BLaER1 treated with 17β-estradiol and CSF1 and Interleukin-3, amounts not matched to agents 10 nM and 100 nM (cell line): ENCODE data around the gene MED9.

Source experiments
- H3K27ac ChIP-seq, 11 experiments: shearing (Covaris generic); formaldehyde crosslinking; 2 replicates each; pipeline ENCODE4 v1.8.1; 2022
- H3K27me3 ChIP-seq, 11 experiments: shearing (Covaris generic); formaldehyde crosslinking; 2 replicates each; pipeline ENCODE4 v1.8.1; 2022
- H3K36me3 ChIP-seq, 11 experiments: shearing (Covaris generic); formaldehyde crosslinking; 2 replicates each; pipeline ENCODE4 v1.8.1; 2022
- H3K4me1 ChIP-seq, 10 experiments: shearing (Covaris generic); formaldehyde crosslinking; 2 replicates each; pipeline ENCODE4 v1.8.1; 2022
- H3K4me2 ChIP-seq, 11 experiments: shearing (Covaris generic); formaldehyde crosslinking; 2 replicates each; pipeline ENCODE4 v1.8.1; 2022
- H3K4me3 ChIP-seq, 10 experiments: shearing (Covaris generic); formaldehyde crosslinking; 2 replicates each; pipeline ENCODE4 v1.8.1; 2022
- H3K9ac ChIP-seq, 11 experiments: shearing (Covaris generic); formaldehyde crosslinking; 2 replicates each; pipeline ENCODE4 v1.8.1; 2022
- H3K9me3 ChIP-seq, 11 experiments: shearing (Covaris generic); formaldehyde crosslinking; replicated peaks in 1 of 11; 2 replicates each; pipeline ENCODE4 v1.8.1; 2022
- H4K20me1 ChIP-seq, 11 experiments: shearing (Covaris generic); formaldehyde crosslinking; 2 replicates each; pipeline ENCODE4 v1.8.1; 2022
- Cebpa-rat ChIP-seq, 11 experiments: shearing (Covaris generic); IDR thresholded peaks; 2 replicates each; pipeline ENCODE4 v1.8.1; 2022

MED9 gene

DNA sequence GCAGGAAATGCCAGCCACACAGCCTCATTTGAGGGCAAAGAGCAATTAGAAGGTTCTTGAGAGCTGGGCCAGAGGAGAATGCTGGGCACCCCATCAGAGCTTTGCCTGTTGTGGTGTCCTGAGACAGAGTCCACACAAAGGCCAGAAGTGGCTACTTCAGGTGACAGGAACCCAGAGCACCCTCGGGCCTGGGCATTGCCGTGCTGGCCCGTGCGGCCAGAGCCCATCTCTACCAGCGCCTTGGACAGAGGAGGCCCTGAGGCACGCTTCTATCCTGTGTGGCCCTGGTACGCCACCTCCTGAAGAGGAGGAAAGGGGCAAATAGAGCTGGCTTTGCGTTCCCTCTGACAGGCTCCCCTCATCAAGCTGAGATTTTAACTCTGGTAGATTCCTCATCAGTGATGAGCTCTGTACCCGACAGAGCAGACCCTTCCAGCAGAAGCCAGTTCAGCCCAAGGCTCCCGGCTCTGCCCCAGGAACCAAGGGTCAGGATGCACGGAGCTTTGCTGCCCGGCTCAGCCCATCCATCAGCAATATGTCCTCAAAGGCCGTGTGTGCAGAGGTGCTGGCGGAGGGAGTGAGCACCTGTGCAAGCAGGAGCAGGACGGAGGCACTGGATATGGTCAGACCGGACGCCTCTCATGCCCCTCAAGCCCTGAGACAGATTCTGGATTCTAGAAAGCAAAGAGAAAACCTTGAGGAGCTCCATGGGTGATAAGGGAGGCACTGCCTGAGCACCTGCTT lies 22.8 kb downstream of the MED9 start:
- peaks cover 16 to 20% (median 20%) of the 10 kb centered on the region in 11 experiments for H3K27me3 ChIP-seq
- H3K4me2 ChIP-seq = peak overlapping the region in 2 of 11 experiments; percentile 12 to 24; a peak in 1 of 22 replicates
- peaks cover 19 to 71% (median 57%) of the 10 kb centered on the region in 10 experiments for H3K4me1 ChIP-seq
- H3K9me3 ChIP-seq = no peaks in the 10 kb centered on the region
- no peak overlapping the region for H3K9ac ChIP-seq
- H4K20me1 ChIP-seq = peaks cover 0 to 27% (median 10%) of the 10 kb centered on the region in 11 experiments; a peak in 12 of 22 replicates
- TF ChIP-seq Cebpa-rat (IDR thresholded peaks at IDR 0.05) = no peak
- no peak overlapping the region for H3K4me3 ChIP-seq
- no peak overlapping the region for H3K27ac ChIP-seq
- no peaks in the 10 kb centered on the region for H3K36me3 ChIP-seq

DNA sequence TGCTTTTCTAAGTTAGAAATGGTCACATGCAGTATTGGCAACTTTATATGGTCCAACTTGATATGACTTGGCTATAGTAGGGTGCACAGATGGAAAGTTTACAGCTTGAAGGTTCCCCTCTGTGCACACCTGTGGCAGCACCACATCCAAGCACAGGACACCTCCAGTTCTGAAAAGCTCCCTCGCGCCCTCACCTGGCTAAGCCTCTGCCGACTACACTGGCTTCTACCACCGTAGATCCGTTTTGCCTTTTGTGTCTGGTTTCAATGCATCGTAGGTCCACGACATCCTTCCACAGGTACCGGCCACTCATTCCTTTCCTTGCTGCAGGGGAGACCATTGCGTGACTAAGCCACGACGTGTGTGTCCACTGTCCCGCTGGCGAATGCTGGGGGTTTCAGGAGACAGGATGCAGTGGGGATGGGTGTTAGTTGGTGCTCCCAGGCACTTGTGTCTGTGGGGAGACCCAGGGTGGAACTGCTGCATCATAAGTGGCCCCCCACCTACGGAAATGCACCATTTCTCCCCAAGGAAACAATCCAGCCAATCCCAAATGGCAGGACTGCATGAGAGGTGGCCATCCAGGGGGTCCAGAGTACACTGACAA lies 24.3 kb downstream of the MED9 start:
- H3K27ac ChIP-seq = no peak overlapping the region
- H3K9me3 ChIP-seq = no peaks in the 10 kb centered on the region
- no peak for TF ChIP-seq Cebpa-rat (IDR thresholded peaks at IDR 0.05)
- peaks cover 0 to 12% (median 0%) of the 10 kb centered on the region in 11 experiments; a peak in 4 of 22 replicates for H4K20me1 ChIP-seq
- no peak overlapping the region for H3K4me3 ChIP-seq
- H3K9ac ChIP-seq = no peak overlapping the region
- H3K4me1 ChIP-seq = peaks cover 14 to 71% (median 57%) of the 10 kb centered on the region in 10 experiments
- H3K27me3 ChIP-seq = peaks cover 1 to 5% (median 4%) of the 10 kb centered on the region in 11 experiments; a peak in 19 of 22 replicates
- H3K36me3 ChIP-seq = no peaks in the 10 kb centered on the region
- H3K4me2 ChIP-seq = no peak overlapping the region

DNA sequence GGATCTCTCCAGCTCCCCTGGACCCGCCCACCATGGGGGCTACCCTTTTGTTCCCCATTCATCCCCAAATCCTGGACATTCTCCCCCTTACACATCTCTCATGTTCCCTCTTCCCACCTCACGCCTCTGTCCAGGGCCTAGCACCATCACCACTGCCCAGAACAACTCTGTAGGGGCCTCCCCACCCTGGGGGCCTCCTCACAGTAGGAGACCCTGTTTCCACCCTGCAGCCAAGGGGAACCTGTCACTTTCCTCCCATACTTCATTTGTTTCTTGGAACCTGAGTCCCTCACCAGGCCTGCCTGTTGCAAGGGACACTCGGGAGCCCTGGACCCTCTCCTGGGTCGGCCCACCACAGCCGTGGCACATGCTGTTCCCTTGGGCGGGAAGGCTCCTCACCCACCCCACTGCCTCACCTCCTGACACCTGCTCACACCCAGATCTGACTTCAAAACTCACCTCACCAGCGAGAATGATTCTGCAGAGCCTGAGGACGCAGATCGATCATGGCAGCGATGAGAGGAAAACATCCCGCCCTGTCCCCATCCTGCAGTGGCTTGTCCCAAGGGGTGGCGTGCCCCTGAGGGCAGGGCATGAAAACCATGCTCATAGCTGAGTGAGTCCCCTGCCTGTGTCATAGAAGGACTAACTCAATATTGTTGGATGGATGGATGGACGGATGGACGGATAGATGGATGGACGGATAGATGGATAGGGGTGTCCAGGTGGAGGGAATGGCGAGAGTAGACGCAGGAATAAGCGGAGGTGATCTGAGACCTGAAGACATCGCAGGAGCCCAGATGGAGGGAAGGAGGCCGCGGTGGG lies 26.2 kb downstream of the MED9 start:
- H3K36me3 ChIP-seq = no peaks in the 10 kb centered on the region
- no peak for TF ChIP-seq Cebpa-rat (IDR thresholded peaks at IDR 0.05)
- no peak overlapping the region for H3K4me3 ChIP-seq
- no peaks in the 10 kb centered on the region for H3K9me3 ChIP-seq
- peaks cover 0 to 18% (median 0%) of the 10 kb centered on the region in 11 experiments; a peak in 1 of 22 replicates for H4K20me1 ChIP-seq
- H3K4me2 ChIP-seq = peak overlapping the region in 10 of 11 experiments; percentile 43 to 98 (median 92); a peak in 20 of 22 replicates
- no peak overlapping the region for H3K27ac ChIP-seq
- H3K4me1 ChIP-seq = peaks cover 25 to 79% (median 67%) of the 10 kb centered on the region in 10 experiments
- no peaks in the 10 kb centered on the region for H3K27me3 ChIP-seq
- H3K9ac ChIP-seq = peak overlapping the region in 2 of 11 experiments; percentile 14 to 44; a peak in 1 of 22 replicates

DNA sequence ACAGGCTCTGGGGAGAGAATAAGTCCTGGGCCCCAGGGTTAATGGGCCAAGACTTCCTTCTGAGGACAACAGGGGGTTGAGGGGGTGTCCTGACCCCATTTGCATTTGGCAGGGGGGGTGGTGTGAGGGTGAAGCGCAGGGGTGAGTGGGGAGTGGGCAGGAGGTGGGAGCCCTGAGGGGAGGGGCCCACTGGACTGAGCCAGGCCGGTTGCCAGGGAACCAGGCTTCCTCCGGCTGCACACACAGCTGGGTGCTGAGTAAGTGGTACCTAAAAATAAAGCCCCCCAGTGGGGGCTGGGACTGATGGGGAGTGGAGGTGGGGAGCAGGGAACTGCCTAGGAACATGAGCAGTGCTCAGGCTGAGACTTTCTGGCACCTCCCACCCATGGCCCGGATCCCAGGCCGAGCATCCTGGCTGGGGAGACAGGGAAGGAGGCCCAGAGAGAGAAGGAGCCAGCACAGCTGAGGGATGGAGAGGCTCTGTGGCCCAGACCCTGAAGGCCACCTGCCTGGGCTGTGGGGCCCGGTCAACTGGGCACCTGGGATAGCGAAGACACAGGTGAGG lies 26.8 kb downstream of the MED9 start:
- H4K20me1 ChIP-seq = 0 out of 22 replicates have a peak, but pooled peaks cover 0 to 11% (median 0%) of the 10 kb centered on the region in 11 experiments

DNA sequence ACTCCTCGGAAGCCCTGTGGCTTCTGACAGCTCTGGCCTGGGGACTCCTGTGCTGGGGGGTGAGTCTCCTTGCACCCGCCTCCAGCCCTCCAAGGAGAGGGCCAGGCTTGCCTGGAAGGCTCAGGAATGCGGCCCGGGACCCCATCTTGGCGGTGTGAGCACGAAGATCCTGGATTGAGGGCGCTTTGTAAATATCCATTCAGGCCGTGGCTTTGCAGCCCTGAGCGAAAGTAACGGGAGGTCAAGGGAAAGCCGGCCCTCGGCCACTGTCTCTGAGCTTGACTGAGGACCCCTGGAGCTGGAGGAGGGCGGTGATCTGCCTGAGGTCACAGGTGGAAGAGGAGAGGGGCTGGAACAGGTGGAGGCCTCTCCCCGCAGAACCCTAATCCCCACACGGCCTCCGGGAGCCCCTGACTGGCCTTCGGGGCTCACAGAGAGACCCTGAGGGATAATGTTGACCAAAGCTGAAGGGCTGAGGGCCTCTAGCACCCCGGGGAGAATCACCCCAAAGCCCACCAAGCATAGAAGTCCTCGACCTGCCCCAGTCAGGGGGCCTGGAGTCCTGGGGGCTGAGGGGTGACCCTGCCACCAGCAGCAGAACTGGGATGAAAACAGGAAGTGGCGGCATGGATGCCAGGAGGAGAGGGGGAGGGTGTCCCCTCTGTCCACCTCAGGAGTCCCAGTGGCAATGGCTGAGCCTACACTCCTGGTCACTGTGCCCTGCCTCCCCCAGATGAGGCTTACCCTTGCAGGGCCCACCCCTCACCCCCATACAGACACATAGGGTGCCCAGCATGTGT lies 27.7 kb downstream of the MED9 start:
- Histone ChIP-seq H3K4me3 (no peak overlapping the region; a peak in 1 of 20 replicates), H3K9ac (peak overlapping the region in 4 of 11 experiments; percentile 1 to 47 (median 31); a peak in 6 of 22 replicates), H4K20me1 (peaks cover 0 to 9% (median 0%) of the 10 kb centered on the region in 11 experiments; a peak in 1 of 22 replicates), H3K36me3 (no peaks in the 10 kb centered on the region), H3K27me3 (no peaks in the 10 kb centered on the region), H3K4me2 (peak overlapping the region; percentile 34 to 98 (median 92); a peak in 21 of 22 replicates), H3K27ac (peak overlapping the region in 4 of 11 experiments; percentile 2 to 57 (median 8); a peak in 3 of 22 replicates), H3K9me3 (no peaks in the 10 kb centered on the region), H3K4me1 (peaks cover 25 to 80% (median 74%) of the 10 kb centered on the region in 10 experiments)
- no peak for TF ChIP-seq Cebpa-rat (IDR thresholded peaks at IDR 0.05)

More for the DNA sequence above, 26.8 kb downstream of the MED9 start:
- TF ChIP-seq Cebpa-rat (IDR thresholded peaks at IDR 0.05) = no peak
- Histone ChIP-seq H3K27me3 (no peaks in the 10 kb centered on the region), H3K36me3 (no peaks in the 10 kb centered on the region), H3K9ac (peak overlapping the region in 2 of 11 experiments; percentile 14 to 44; a peak in 2 of 22 replicates), H3K4me1 (peaks cover 25 to 79% (median 69%) of the 10 kb centered on the region in 10 experiments), H3K27ac (no peak overlapping the region), H3K4me2 (peak overlapping the region in 10 of 11 experiments; percentile 43 to 98 (median 92); a peak in 19 of 22 replicates), H3K9me3 (no peaks in the 10 kb centered on the region), H3K4me3 (no peak overlapping the region)

DNA sequence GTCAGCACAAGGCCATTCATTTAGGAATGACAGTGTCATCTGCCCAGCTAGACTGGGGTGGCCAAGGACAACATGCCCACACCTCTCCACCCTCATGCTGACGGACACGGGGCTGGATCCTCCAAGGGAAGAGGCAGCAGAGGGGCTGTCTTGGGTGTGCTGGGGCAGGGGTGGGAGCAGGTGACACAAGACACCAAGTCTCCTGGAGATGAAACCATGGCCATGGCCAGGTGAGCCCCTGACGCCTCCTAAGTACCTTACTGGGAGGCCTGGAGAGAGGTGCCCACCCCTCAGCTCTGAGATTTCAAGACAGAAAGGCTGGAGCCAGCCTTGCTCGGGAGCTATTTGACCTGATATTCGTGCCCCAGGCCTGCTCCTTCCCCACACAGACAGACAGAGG lies 28.4 kb downstream of the MED9 start:
- no peak for TF ChIP-seq Cebpa-rat (IDR thresholded peaks at IDR 0.05)
- peaks cover 0 to 9% (median 0%) of the 10 kb centered on the region in 11 experiments; a peak in 1 of 22 replicates for H4K20me1 ChIP-seq
- peak overlapping the region; percentile 34 to 98 (median 92); a peak in 21 of 22 replicates for H3K4me2 ChIP-seq
- H3K9ac ChIP-seq = peak overlapping the region in 4 of 11 experiments; percentile 1 to 71 (median 31); a peak in 4 of 22 replicates
- H3K27me3 ChIP-seq = no peaks in the 10 kb centered on the region
- H3K27ac ChIP-seq = peak overlapping the region in 3 of 11 experiments; percentile 2 to 57 (median 8); a peak in 2 of 22 replicates
- H3K4me3 ChIP-seq = no peak overlapping the region
- H3K4me1 ChIP-seq = peaks cover 30 to 82% (median 78%) of the 10 kb centered on the region in 10 experiments
- H3K9me3 ChIP-seq = no peaks in the 10 kb centered on the region
- no peaks in the 10 kb centered on the region for H3K36me3 ChIP-seq

DNA sequence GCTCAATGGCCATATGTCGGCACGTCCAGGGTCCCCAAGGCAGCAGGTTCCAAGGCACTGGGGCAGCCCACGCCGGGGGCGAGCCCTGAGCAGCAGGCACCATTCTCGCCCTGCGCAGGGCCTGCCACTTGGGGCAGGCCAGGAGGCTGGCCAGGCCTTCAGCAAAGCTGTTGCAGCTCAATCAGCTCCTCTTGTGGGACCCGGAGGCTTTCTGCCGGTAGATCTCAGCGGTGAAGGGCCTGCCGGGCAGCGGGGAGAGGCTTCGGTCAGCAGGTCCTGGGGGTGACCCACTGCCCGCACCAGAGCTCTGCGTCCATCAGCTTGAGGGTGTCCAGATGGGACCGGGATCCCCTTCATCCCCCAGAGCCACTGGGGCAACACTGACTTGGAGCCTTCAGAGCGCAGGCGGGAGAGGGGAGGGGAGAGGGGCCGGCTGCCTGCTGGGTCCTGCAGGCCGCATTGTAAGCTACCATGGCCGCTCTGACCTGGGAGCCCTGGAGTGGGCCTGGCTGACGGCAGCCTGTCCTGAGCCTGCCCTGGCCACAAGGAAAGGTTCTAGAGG lies 28.9 kb downstream of the MED9 start:
- no peak for TF ChIP-seq Cebpa-rat (IDR thresholded peaks at IDR 0.05)
- Histone ChIP-seq H3K4me1 (peaks cover 35 to 88% (median 83%) of the 10 kb centered on the region in 10 experiments), H4K20me1 (peaks cover 0 to 9% (median 0%) of the 10 kb centered on the region in 11 experiments; a peak in 1 of 22 replicates), H3K27ac (peak overlapping the region in 5 of 11 experiments; percentile 21 to 60 (median 58); a peak in 6 of 22 replicates), H3K9ac (peak overlapping the region in 5 of 11 experiments; percentile 16 to 71 (median 61); a peak in 3 of 22 replicates), H3K27me3 (no peaks in the 10 kb centered on the region), H3K9me3 (no peaks in the 10 kb centered on the region), H3K36me3 (no peaks in the 10 kb centered on the region), H3K4me3 (no peak overlapping the region), H3K4me2 (peak overlapping the region in 9 of 11 experiments; percentile 60 to 98 (median 93); a peak in 17 of 22 replicates)
